ENCODE results near the gene CDH4.
"Not testable (repeated sequence)": the region's sequence is repeated elsewhere in the genome, so short reads cannot be mapped to it uniquely, and the experiment has no call there.

CDH4 gene

GRCh38 chr20:61464307-61465303 lies 212.5 kb downstream of the CDH4 start:
- FAIRE-seq (no peak), DNase-seq (ENCODE audit: insufficient read length, low spot score) (no peak)
- TF ChIP-seq POLR2A (IDR thresholded peaks at IDR 0.05; ENCODE audit: low read depth, low read length) = no peak

- DNase-seq (ENCODE audit: insufficient read length, low spot score) (no peak), FAIRE-seq (no peak)
- no peak for TF ChIP-seq POLR2A (IDR thresholded peaks at IDR 0.05; ENCODE audit: low read depth, low read length)
Measured at GRCh38 chr20:61475729-61476128, 223.7 kb downstream of the CDH4 start.

GRCh38 chr20:61476956-61477355 lies 224.9 kb downstream of the CDH4 start:
- DNase-seq (ENCODE audit: insufficient read length, low spot score) (no peak), FAIRE-seq (no peak)
- no peak for TF ChIP-seq POLR2A (IDR thresholded peaks at IDR 0.05; ENCODE audit: low read depth, low read length)

- TF ChIP-seq POLR2A (IDR thresholded peaks at IDR 0.05; ENCODE audit: low read depth, low read length) = no peak
Measured at GRCh38 chr20:61477451-61477861, 225.4 kb downstream of the CDH4 start.

GRCh38 chr20:61478094-61478493 lies 226.0 kb downstream of the CDH4 start:
- DNase-seq (ENCODE audit: insufficient read length, low spot score) (no peak), FAIRE-seq (no peak)
- TF ChIP-seq POLR2A (IDR thresholded peaks at IDR 0.05; ENCODE audit: low read depth, low read length) = no peak

More at GRCh38 chr20:61477451-61477861, 225.4 kb downstream of the CDH4 start:
- FAIRE-seq (no peak), DNase-seq (ENCODE audit: insufficient read length, low spot score) (no peak)

GRCh38 chr20:61478611-61479305 lies 226.7 kb downstream of the CDH4 start:
- no peak for TF ChIP-seq POLR2A (IDR thresholded peaks at IDR 0.05; ENCODE audit: low read depth, low read length)
- DNase-seq (ENCODE audit: insufficient read length, low spot score) = no peak
- FAIRE-seq = no peak

- FAIRE-seq; DNase-seq (ENCODE audit: insufficient read length, low spot score): not testable (repeated sequence)
Measured at GRCh38 chr20:61479433-61479832, 227.4 kb downstream of the CDH4 start.

- no peak for TF ChIP-seq POLR2A (IDR thresholded peaks at IDR 0.05; ENCODE audit: low read depth, low read length)
- DNase-seq (ENCODE audit: insufficient read length, low spot score) (no peak), FAIRE-seq (no peak)
Measured at GRCh38 chr20:61480158-61480825, 228.2 kb downstream of the CDH4 start.

- FAIRE-seq = no peak
- DNase-seq (ENCODE audit: insufficient read length, low spot score) = no peak
- no peak for TF ChIP-seq POLR2A (IDR thresholded peaks at IDR 0.05; ENCODE audit: low read depth, low read length)
Measured at GRCh38 chr20:61482056-61482887, 230.2 kb downstream of the CDH4 start.

GRCh38 chr20:61482901-61483300 lies 230.8 kb downstream of the CDH4 start:
- FAIRE-seq (no peak), DNase-seq (ENCODE audit: insufficient read length, low spot score) (no peak)
- TF ChIP-seq POLR2A (IDR thresholded peaks at IDR 0.05; ENCODE audit: low read depth, low read length) = no peak

GRCh38 chr20:61483336-61484067 lies 231.4 kb downstream of the CDH4 start:
- no peak for TF ChIP-seq POLR2A (IDR thresholded peaks at IDR 0.05; ENCODE audit: low read depth, low read length)
- DNase-seq (ENCODE audit: insufficient read length, low spot score) = no peak
- no peak for FAIRE-seq

- DNase-seq (ENCODE audit: insufficient read length, low spot score) (no peak), FAIRE-seq (no peak)
- no peak for TF ChIP-seq POLR2A (IDR thresholded peaks at IDR 0.05; ENCODE audit: low read depth, low read length)
Measured at GRCh38 chr20:61486198-61486597, 234.1 kb downstream of the CDH4 start.

Data from H54 (cell line).